Gastrocnemius medialis (tissue), 4 donors: ENCODE data around the gene TRIO. TPM values are rescaled to one million over a fixed set of nuclear protein-coding genes. Genes with fewer than 3 reads are reported as not detected.

ENCODE experiments used
- ATAC-seq, 2 donors: fragments of 150-250 bp; one replicate each; pipeline ENCODE4 v1.9.1; 2016
- DNase-seq, 2 donors: peaks; one replicate each; pipeline ENCODE4 v3.0.0-alpha.2; 2019
- H3K27ac ChIP-seq, 4 donors: fragments of 200-600 bp; sonication (generic); 1 replicate in 1 of 4; 2 replicates in 3 of 4; pipeline ENCODE4 v1.5.1; 2016 to 2018; ENCODE audit warnings: mild to moderate bottlenecking in 2 of 4, moderate library complexity in 1 of 4
- H3K27me3 ChIP-seq, 3 donors: fragments of 200-600 bp; sonication (generic) in 2 of 3; 1 replicate in 1 of 3; 2 replicates in 2 of 3; pipeline versions ENCODE4 v1.5.1 to v1.6.0; 2016 to 2019; ENCODE audit warnings: mild to moderate bottlenecking in 1 of 3, moderate library complexity in 1 of 3
- H3K36me3 ChIP-seq, 2 donors: fragments of 200-600 bp; sonication (generic) in 1 of 2; one replicate each; pipeline ENCODE4 v1.5.1; 2017 to 2018
- H3K4me1 ChIP-seq, 2 donors: fragments of 200-600 bp; sonication (generic) in 1 of 2; one replicate each; pipeline ENCODE4 v1.5.1; 2016 to 2017; ENCODE audit warnings: mild to moderate bottlenecking in 2 of 2
- H3K4me3 ChIP-seq, 4 donors: fragments of 200-600 bp; sonication (generic) in 3 of 4; 1 replicate in 1 of 4; 2 replicates in 3 of 4; pipeline ENCODE4 v1.5.1; 2016 to 2019; ENCODE audit warnings: mild to moderate bottlenecking in 2 of 4
- H3K9me3 ChIP-seq, 3 donors: fragments of 200-600 bp; sonication (generic) in 2 of 3; 1 replicate in 1 of 3; 2 replicates in 2 of 3; pipeline ENCODE4 v1.5.1; 2016 to 2019
- POLR2A ChIP-seq, 2 donors: fragments of 450-650 bp; IDR thresholded peaks; one replicate each; pipeline ENCODE4 v1.6.1; 2017; ENCODE audit warnings: antibody characterized with exemption in 2 of 2, mild to moderate bottlenecking in 2 of 2, moderate library complexity in 2 of 2
- in situ Hi-C, 4 donors: fragments of 200-750 bp; cut with MboI; loops; one replicate each; pipeline versions ENCODE4 v1.15.0 to v1.8.0; 2017; ENCODE audit warnings: low sequenced_read_pairs in 4 of 4
- intact Hi-C: fragments of 100-400 bp; cut with DNase I; formaldehyde crosslinking; loops from one replicate; pipeline ENCODE4 v1.15.1; 2023; ENCODE audit warnings: low total_unique reads
- total RNA-seq, 4 donors: library from RNA; depleted of rRNA; stranded (reverse); fragments of >200 nt; gene quantifications; one replicate each; pipeline versions ENCODE4 v1.1.0 to v1.2.3, GENCODE V29; 2016
- TF ChIP-seq, protein P1 (sequence below), 5 experiments: fragments of 450-650 bp in 3 of 5; fragments of 200-600 bp in 2 of 5; sonication (generic) in 2 of 5; IDR thresholded peaks in 4 of 5; conservative IDR thresholded peaks in 1 of 5; 1 replicate in 4 of 5; 2 replicates in 1 of 5; pipeline ENCODE4 v1.5.1; 2016 to 2019; ENCODE audit warnings: antibody characterized with exemption in 5 of 5, mild to moderate bottlenecking in 3 of 5, moderate library complexity in 3 of 5

The TRIO gene
- total RNA-seq, 4 donors from 2014 or later: 31.5 to 57.5 (median 50.4) TPM

DNA sequence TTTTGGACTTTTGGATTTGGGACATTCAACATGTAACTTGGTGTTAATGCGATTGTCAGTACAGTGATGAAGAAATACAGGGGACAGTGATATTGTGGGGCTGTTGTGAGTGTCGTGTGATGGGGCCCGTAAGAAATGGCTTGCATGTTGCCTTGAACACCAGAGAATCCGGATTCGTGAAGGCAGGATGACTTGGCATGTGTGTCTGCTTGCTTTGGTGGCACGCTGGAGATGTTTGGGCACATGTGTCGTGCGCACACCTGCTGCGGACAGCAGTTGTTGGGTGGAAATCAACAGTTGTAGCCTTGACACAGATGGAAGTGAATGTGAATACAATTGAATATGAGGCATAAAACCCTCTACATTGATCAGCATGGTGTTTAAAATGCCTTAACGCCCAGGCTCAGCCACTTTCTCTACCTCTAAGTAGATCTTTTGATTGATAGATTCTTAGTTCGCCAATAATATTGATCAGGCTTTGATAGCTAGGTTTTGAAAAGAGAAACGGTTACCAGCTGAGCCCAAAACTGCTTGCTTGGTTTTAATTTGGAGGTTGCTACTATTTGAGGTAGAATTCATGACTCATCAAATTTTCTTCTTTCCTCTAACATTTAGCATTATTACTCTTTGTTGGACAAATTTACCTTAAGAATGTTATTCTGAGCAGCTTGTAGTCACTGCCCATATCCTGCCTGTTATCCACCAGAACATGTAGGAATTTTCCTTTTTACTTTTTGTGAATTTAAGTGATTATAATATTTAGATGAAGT is 94.4 kb downstream of the TRIO start:
- no peaks in the 10 kb centered on the region for H3K27me3 ChIP-seq
- no peak overlapping the region for H3K4me3 ChIP-seq
- no peak for TF ChIP-seq POLR2A (IDR thresholded peaks at IDR 0.05)
- TF ChIP-seq, protein P1, sequence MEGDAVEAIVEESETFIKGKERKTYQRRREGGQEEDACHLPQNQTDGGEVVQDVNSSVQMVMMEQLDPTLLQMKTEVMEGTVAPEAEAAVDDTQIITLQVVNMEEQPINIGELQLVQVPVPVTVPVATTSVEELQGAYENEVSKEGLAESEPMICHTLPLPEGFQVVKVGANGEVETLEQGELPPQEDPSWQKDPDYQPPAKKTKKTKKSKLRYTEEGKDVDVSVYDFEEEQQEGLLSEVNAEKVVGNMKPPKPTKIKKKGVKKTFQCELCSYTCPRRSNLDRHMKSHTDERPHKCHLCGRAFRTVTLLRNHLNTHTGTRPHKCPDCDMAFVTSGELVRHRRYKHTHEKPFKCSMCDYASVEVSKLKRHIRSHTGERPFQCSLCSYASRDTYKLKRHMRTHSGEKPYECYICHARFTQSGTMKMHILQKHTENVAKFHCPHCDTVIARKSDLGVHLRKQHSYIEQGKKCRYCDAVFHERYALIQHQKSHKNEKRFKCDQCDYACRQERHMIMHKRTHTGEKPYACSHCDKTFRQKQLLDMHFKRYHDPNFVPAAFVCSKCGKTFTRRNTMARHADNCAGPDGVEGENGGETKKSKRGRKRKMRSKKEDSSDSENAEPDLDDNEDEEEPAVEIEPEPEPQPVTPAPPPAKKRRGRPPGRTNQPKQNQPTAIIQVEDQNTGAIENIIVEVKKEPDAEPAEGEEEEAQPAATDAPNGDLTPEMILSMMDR (IDR thresholded peaks at IDR 0.05 in 4 of 5, conservative IDR thresholded peaks at IDR 0.05 in 1 of 5): no peak
- peak; percentile 44 to 59 for ATAC-seq
- in situ Hi-C loops: no loop called here
- H3K27ac ChIP-seq: no peak overlapping the region
- peaks cover 30 to 40% of the 10 kb centered on the region in 2 donors for H3K4me1 ChIP-seq
- no peaks in the 10 kb centered on the region for H3K9me3 ChIP-seq
- no peak for DNase-seq
- intact Hi-C loops: no loop called here
- H3K36me3 ChIP-seq: no peaks in the 10 kb centered on the region

DNA sequence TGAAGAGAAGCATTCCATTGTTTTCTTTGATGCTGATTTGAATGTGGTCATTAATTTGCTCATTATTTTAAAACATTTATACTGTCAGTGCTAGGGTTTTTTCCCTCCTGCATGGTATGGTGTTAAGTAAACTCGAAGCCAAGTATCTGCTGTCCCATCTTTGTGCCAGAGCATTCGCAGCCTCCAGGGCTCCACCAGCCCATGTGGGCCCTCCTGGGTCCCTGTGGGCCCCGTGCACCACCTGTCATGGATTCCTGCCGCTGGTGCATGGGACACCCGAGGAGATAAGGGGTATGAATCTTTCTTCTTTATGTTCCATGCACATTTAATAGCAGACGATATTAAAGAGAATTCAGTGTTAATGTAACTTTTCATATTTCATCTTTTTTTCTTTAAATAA is 95.1 kb downstream of the TRIO start:
- DNase-seq: no peak

DNA sequence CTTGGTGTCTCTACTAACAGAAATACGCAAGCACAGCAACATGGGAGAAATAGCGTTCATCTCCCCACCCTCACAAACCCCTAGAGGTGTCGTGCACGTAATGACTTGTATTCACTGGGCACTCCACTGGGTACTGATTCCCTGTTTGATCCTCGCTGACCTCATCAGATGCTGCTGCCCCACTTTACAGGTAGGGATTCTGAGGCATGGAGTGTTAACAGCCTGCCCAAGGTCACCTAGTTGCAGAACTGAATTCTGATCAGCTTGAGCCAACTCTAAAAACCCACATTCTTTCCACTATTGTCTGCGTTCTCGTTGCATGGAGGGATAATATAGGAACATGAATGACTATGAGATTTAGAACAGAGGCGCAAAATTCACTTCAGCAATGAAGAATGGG is 96.3 kb downstream of the TRIO start:
- TF ChIP-seq, protein P1 (IDR thresholded peaks at IDR 0.05 in 4 of 5, conservative IDR thresholded peaks at IDR 0.05 in 1 of 5): no peak
- no peak for TF ChIP-seq POLR2A (IDR thresholded peaks at IDR 0.05)
- Histone ChIP-seq H3K27ac (no peak overlapping the region), H3K4me3 (no peak overlapping the region), H3K36me3 (no peaks in the 10 kb centered on the region), H3K27me3 (no peaks in the 10 kb centered on the region), H3K9me3 (no peaks in the 10 kb centered on the region), H3K4me1 (peaks cover 47 to 59% of the 10 kb centered on the region in 2 donors)
- ATAC-seq: no peak
- intact Hi-C loops: no loop called here
- in situ Hi-C loops: no loop called here
- no peak for DNase-seq

More for the DNA sequence above, 95.1 kb downstream of the TRIO start:
- no peaks in the 10 kb centered on the region for H3K9me3 ChIP-seq
- in situ Hi-C loops (no loop called here), intact Hi-C loops (no loop called here)
- no peak overlapping the region for H3K27ac ChIP-seq
- no peaks in the 10 kb centered on the region for H3K27me3 ChIP-seq
- H3K4me1 ChIP-seq: peaks cover 36 to 48% of the 10 kb centered on the region in 2 donors
- no peak for TF ChIP-seq POLR2A (IDR thresholded peaks at IDR 0.05)
- TF ChIP-seq, protein P1 (IDR thresholded peaks at IDR 0.05 in 4 of 5, conservative IDR thresholded peaks at IDR 0.05 in 1 of 5): no peak
- H3K36me3 ChIP-seq: no peaks in the 10 kb centered on the region
- no peak overlapping the region for H3K4me3 ChIP-seq
- ATAC-seq: no peak

DNA sequence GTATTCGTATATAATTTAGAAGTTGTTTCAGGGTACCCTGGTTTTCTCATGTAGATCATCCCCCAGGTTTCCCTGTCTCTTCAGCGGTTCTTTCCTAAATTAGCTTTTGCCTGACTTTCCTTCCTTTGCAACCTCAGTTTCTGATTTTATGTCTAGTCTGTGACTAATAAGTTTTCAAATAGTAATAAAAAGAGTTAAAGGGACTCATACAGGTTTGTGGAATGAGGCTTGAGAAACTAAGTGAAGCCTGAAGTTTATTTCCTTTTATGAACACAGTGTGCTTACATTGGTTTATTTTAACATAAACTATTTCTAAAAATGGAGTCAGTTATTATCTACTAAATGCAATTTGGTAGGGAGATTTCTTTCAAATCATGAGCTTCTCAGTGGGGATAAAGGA is 96.8 kb downstream of the TRIO start:
- in situ Hi-C loops (no loop called here), intact Hi-C loops (no loop called here)
- Histone ChIP-seq H3K27me3 (no peaks in the 10 kb centered on the region), H3K4me3 (no peak overlapping the region), H3K36me3 (no peaks in the 10 kb centered on the region), H3K9me3 (no peaks in the 10 kb centered on the region), H3K27ac (no peak overlapping the region), H3K4me1 (peaks cover 53 to 64% of the 10 kb centered on the region in 2 donors)
- no peak for TF ChIP-seq POLR2A (IDR thresholded peaks at IDR 0.05)
- TF ChIP-seq, protein P1 (IDR thresholded peaks at IDR 0.05 in 4 of 5, conservative IDR thresholded peaks at IDR 0.05 in 1 of 5): no peak
- ATAC-seq (no peak), DNase-seq (no peak)
